ENCODE data around the gene EID2.

Gene EID2

GRCh38 chr19:39524495-39524894 is 15.5 kb downstream of the EID2 start:
- no peak for TF ChIP-seq EP300 (IDR thresholded peaks at IDR 0.05; ENCODE audit: borderline replicate concordance)
- TF ChIP-seq ZBTB7A (IDR thresholded peaks at IDR 0.05; ENCODE audit: low read depth), result no peak
- no peak for TF ChIP-seq REST (IDR thresholded peaks at IDR 0.05; ENCODE audit: low read depth)
- no peak for TF ChIP-seq EGR1 (IDR thresholded peaks at IDR 0.05)
- TF ChIP-seq NFIC (IDR thresholded peaks at IDR 0.05), result no peak
- TF ChIP-seq TAF1 (IDR thresholded peaks at IDR 0.05; ENCODE audit: low read depth), result no peak

- TF ChIP-seq TEAD4 (IDR thresholded peaks at IDR 0.05) (no peak), CREB1 (IDR thresholded peaks at IDR 0.05; ENCODE audit: low read depth) (no peak), ZBTB7A (IDR thresholded peaks at IDR 0.05; ENCODE audit: low read depth) (no peak), TCF12 (IDR thresholded peaks at IDR 0.05; ENCODE audit: low read depth) (no peak), EP300 (IDR thresholded peaks at IDR 0.05; ENCODE audit: borderline replicate concordance) (no peak), EGR1 (IDR thresholded peaks at IDR 0.05) (no peak), CEBPB (IDR thresholded peaks at IDR 0.05) (no peak), USF1 (IDR thresholded peaks at IDR 0.05) (no peak), REST (IDR thresholded peaks at IDR 0.05; ENCODE audit: low read depth) (no peak), NFIC (IDR thresholded peaks at IDR 0.05) (no peak), RAD21 (IDR thresholded peaks at IDR 0.05; ENCODE audit: low read depth) (no peak), MAX (IDR thresholded peaks at IDR 0.05) (no peak), FOXM1 (IDR thresholded peaks at IDR 0.05; ENCODE audit: borderline replicate concordance, low read depth) (no peak), TAF1 (IDR thresholded peaks at IDR 0.05; ENCODE audit: low read depth) (no peak)
These were observed 19.1 kb downstream of the EID2 start for GRCh38 chr19:39520541-39521484.

- no peak for TF ChIP-seq EP300 (IDR thresholded peaks at IDR 0.05; ENCODE audit: borderline replicate concordance)
- TF ChIP-seq YY1 (IDR thresholded peaks at IDR 0.05; ENCODE audit: low read depth), result no peak
- TF ChIP-seq ZBTB7A (IDR thresholded peaks at IDR 0.05; ENCODE audit: low read depth), result no peak
- no peak for TF ChIP-seq RAD21 (IDR thresholded peaks at IDR 0.05; ENCODE audit: low read depth)
- no peak for TF ChIP-seq MAX (IDR thresholded peaks at IDR 0.05)
- no peak for TF ChIP-seq NFIC (IDR thresholded peaks at IDR 0.05)
- no peak for TF ChIP-seq TAF1 (IDR thresholded peaks at IDR 0.05; ENCODE audit: low read depth)
- TF ChIP-seq TCF12 (IDR thresholded peaks at IDR 0.05; ENCODE audit: low read depth), result no peak
- no peak for TF ChIP-seq USF1 (IDR thresholded peaks at IDR 0.05)
- TF ChIP-seq TEAD4 (IDR thresholded peaks at IDR 0.05), result no peak
These were observed 21.0 kb downstream of the EID2 start for GRCh38 chr19:39518975-39519374.

- TF ChIP-seq USF1 (IDR thresholded peaks at IDR 0.05) (no peak), RAD21 (IDR thresholded peaks at IDR 0.05; ENCODE audit: low read depth) (no peak), TEAD4 (IDR thresholded peaks at IDR 0.05) (no peak), EGR1 (IDR thresholded peaks at IDR 0.05) (no peak), EP300 (IDR thresholded peaks at IDR 0.05; ENCODE audit: borderline replicate concordance) (no peak), MAX (IDR thresholded peaks at IDR 0.05) (no peak), NFIC (IDR thresholded peaks at IDR 0.05) (no peak), TCF12 (IDR thresholded peaks at IDR 0.05; ENCODE audit: low read depth) (no peak), REST (IDR thresholded peaks at IDR 0.05; ENCODE audit: low read depth) (no peak), CREB1 (IDR thresholded peaks at IDR 0.05; ENCODE audit: low read depth) (no peak), TAF1 (IDR thresholded peaks at IDR 0.05; ENCODE audit: low read depth) (no peak), CEBPB (IDR thresholded peaks at IDR 0.05) (no peak), ZBTB7A (IDR thresholded peaks at IDR 0.05; ENCODE audit: low read depth) (no peak), FOXM1 (IDR thresholded peaks at IDR 0.05; ENCODE audit: borderline replicate concordance, low read depth) (no peak)
These were observed 21.5 kb downstream of the EID2 start for GRCh38 chr19:39518458-39518857.
